HG03159 (cell line): ENCODE results near the gene LRRC26.

Source experiments
- ATAC-seq: cut with Tn5 transposase; IDR thresholded peaks from one replicate; pipeline ENCODE4 v1.9.1; 2021; ENCODE audit warnings: mild to moderate bottlenecking, moderate library complexity; ENCODE audit not compliant: unreplicated experiment

The LRRC26 gene

DNA sequence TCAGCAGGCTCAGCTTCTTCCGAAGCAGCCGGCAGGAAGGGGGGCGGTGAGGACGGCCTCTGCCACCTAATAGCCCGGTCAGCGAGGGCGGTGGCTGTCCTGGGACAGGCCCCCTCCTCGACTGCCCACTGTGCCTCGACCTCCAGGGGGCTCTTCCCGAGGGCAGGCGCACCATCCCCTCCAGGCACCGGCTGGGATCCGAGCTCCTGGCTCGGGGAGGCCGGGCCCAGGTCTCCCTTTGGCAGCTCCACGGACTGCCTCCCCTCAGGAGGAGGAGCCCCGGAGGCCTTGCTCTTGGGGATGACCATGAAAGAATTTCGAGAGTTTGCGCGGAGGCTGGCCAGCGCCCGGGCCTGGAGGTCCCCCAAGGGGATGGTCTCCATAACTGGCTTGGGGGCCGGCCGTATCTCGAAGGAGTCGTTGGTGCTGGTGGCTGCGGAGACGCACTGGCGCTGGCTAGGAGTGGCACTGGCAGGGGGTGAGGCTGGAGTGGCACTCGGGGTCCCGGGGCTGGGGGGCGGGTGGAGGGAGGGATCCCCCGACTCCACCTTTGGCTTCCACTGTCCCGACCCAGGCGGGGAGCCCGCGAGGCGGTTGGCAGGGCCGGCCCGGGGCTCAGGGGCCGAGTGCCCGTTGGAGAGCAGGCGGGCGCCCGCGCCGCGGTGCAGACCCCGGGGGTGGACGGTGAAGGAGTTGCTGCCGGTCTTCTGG is 29.7 kb upstream of the LRRC26 start:
- no peak for ATAC-seq

DNA sequence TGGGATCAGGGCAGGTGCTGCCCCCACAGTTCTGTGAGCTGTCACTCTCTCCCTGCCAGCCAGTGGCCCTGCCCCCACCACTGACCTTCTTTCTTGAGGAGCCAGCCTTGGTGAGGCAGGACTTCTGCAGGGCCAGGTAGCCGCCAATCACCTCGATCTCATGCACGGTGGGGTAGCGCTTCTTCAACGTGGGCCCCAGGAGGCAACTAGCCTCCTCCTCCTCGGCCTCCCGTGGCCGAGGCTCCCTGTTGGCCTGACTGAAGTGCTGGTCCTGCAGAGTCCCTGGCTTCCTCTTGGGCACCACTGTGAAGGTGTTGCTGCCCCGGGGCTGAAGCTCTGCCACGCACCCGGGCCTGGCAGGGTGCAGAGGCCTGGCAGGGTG is 29.0 kb upstream of the LRRC26 start:
- ATAC-seq: no peak

DNA sequence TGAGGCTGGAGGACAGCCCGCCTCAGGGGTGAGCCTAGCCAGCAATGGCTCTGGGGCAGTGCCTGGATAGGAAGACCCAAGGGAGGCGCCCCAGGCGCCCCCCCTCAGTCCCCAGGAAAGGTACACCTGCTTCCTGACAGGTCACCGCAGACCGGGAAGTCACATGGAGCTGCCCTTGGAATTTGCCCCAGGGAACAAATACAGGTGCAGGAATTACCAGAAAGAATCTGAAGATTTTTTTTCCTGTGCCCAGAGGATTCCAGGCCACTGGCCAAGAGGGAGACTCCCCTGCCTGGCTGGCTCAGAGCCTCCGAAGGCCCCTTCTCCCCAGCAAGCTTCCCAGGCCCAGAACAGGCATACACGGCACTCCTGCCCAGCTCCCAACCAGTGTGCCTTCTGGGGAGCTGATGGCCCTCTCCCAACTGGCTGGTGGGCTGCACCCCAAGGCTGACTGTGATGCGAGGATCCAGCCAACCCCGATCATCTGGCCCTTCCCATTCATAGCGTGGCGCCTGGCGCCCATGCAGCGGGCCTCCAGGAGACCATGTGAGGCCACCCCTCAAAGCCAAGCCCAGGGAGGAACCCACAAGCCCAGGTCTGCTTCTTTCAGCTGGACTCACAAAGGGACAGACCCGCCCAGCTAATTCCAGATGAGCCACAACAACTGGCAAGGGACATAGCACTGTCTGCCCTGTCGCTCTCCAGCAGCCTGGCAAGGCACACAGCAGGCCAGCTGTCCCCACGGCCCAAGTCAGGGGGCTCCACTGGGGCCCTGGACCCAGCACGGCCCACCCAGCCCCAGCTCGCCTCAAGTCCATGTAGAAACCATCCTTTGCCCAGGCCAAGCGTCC is 28.4 kb upstream of the LRRC26 start:
- ATAC-seq: no peak

DNA sequence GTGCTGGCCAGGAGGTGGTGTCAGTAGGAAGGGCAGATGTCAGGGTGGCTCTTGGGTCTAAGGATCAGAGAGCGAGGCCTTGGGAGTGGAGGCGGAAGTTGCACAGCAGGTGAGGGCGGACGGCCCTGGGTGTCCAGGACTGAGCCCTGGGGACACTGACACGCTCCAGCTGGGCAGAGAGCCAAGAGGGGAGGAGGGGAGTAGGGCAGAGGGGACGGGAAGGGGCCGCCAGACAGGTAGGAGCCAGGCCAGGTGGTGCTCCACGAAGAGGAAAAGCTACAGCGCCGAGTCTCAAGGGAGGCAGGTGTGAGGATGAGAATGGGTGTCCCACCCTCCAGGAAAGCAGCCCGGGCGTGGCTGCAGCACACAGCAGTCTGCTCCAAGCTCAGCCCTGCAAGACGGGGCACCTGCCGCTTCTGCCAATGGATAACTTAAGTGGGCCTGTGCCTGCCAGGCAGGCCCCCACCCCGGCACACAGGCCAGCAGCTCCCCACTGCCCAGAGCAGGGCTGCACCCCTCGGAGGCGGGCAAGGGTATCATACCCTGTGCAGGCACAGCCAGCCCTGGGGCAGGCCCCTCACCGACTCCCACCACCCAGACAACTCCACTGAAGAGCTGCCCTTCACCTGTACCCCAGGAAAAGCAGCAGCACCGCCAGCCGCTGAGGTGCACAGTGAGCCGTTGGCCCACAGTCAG is 25.8 kb upstream of the LRRC26 start:
- ATAC-seq: no peak

DNA sequence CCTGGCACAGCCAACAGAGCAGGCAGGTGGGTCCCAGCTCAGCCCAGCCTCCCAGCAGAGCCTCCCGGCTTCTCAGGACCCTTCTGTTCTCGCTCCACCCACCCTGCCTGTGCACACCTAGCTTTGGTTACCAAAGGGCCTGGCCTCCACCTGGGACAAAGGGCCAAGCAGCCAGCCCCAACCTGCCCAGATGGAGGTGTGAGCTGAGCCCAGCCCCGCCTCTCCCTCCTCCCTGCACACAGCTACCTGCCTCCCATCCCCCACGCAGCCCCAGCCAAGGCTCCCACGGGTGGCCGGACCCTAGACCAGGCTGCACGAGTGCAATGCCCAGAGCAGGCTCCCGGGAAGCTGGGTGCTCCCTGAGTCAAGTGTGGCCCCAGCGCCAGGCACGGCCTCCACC is 25.1 kb upstream of the LRRC26 start:
- ATAC-seq: no peak

DNA sequence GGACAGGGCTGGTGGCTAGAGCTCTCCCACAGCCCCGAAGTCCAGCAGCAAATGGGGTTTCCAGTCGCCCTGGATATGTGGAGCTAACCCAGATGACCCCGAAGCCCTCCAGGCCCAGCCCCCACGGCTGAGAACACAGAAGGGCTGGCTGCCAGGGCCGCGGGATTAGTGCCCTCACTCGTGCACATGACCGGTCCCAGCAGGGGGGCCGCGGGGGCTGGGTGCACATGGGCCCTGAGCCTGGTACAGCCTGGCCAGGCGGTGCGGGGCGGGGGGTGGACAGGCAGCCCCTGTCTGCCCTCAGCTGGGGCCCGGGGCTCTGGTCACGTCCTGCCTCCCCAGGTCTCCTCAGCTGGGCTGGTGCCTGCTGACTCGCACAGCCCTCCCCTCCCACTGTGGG is 24.5 kb upstream of the LRRC26 start:
- no peak for ATAC-seq

DNA sequence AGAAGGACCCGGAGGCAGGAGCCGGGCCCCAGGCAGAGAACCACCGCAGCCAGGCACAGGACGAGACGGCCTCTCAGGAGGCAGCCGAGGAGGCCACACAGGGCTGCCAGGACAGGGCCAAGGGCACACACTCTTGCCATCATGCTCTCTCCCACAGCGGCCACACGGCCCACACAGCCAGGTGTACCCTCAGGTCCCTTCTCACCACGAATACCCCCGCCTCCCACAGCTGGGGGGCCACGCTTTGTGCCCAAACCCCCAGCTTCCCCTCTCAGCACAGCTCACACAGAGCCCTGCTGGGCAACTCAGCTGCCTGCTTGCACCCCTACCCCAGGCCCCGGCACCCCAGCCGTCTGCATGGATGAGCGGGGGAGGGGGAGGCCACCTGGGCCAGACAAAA is 23.9 kb upstream of the LRRC26 start:
- no peak for ATAC-seq

DNA sequence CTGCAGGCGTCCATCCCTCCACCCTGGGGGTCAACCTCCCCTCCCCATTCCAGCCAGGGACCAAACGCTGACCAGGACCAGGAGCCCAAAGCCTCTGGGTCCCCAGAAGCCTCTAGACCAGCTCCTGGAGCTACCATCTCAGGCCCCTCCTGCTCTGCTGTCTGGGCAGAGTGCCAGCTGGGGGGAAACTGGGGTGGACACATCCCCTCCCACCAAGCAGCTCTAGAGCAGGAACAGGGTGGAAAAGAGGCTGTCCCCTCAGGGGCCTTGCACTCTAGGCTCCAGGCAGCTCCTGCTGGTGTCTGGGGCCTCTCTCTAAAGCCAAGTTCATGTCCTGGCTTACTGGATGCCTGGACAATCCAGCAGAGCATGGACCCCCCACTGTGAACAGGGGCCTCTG is 23.0 kb upstream of the LRRC26 start:
- no peak for ATAC-seq

DNA sequence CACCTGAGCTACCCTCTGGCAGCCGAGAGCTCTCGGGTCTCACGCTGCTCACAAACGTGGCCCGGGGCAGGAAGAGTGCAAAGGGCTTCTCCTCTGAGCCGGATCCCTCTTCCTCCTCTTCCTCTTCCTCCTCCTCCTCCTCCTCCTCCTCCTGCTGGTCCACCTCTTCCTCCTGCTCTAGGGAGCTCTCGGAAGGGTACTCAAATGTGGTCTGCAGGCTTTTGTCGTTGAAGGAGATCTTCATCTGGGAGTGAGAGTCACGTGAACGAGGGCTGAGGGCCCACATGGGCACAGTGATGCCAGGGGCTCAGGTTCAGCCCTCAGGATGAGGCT is 22.6 kb upstream of the LRRC26 start:
- no peak for ATAC-seq

DNA sequence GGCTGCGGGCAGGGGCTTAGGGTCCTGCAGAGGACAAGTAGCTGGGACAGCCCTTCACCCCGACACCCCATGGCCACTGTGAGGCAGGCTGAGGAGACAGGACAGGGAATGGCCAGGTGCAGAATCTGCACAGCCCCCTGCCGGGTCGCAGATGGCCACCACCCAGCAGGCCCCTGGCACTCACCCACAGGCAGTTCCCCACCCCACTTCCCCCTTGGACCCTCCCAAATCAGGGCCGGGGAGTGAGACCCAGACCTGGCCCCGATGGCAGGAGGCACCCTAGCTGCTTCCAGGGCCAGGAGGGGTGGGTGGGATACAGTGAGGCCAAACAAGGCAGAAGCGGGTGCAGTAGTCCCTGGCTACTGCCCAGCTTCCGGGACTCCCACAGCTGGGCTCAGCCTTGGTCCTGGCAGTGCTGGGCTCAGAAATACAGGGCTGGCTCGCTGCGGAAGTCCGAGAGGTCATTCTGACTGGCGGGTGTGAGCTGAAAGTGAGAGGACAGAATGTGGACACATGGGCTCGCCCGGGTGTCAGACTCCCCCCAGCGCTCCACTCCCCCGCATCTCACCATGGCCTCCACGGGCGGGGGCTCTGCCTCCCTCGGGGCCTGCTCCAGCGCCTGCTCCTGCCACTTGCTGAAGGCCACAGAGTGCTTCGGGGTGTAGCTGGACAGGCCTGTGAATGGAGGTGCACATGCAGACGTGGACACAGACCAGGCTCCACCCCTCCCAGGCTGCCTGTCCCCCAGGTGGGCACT is 22.0 kb upstream of the LRRC26 start:
- ATAC-seq: no peak

DNA sequence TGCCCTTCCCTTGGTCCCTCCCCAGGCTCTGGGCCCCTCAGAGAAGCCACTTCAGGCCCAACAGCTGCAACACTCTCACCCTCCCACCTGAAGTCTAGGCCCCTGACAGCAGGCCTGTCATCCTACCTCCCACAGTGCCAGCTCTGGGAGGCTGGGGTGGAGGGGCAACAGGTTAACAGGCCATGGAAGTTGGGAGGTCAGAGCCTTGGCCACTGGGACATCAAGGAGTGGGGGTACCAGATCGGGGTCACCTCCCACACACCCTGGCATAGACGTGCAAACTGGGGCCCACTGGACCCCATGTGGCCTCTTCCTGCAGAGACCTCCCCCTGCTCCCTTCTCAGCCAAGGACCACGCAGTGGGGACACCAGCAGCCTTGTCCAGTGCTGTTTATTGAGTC is 21.4 kb upstream of the LRRC26 start:
- ATAC-seq: no peak

DNA sequence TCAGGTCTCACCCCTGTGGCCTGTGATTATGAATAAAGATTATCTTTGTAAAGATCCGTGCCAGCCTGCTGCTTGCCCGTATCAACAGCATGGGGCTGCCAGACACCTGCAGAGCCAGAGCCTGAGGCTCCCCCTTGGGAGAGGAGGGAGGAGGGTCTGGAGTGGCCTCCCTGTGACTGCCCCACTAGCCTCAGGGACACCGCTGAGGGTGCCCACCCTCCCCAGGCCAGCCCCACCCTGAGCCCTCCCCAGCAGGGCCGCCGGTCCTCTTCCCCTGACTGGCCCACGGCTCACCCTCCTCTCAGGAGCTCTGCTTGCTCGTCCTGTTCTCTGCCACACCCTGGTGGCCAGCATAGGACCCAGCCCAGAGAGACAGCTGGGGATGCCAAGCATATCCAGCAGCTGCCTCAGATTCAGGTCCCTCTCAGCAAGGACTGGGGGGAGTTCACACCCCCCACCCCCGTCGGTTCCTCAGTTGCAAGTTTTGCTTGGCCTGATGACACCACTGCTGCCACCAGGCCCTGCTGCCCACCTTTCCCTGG is 20.5 kb upstream of the LRRC26 start:
- ATAC-seq: no peak

DNA sequence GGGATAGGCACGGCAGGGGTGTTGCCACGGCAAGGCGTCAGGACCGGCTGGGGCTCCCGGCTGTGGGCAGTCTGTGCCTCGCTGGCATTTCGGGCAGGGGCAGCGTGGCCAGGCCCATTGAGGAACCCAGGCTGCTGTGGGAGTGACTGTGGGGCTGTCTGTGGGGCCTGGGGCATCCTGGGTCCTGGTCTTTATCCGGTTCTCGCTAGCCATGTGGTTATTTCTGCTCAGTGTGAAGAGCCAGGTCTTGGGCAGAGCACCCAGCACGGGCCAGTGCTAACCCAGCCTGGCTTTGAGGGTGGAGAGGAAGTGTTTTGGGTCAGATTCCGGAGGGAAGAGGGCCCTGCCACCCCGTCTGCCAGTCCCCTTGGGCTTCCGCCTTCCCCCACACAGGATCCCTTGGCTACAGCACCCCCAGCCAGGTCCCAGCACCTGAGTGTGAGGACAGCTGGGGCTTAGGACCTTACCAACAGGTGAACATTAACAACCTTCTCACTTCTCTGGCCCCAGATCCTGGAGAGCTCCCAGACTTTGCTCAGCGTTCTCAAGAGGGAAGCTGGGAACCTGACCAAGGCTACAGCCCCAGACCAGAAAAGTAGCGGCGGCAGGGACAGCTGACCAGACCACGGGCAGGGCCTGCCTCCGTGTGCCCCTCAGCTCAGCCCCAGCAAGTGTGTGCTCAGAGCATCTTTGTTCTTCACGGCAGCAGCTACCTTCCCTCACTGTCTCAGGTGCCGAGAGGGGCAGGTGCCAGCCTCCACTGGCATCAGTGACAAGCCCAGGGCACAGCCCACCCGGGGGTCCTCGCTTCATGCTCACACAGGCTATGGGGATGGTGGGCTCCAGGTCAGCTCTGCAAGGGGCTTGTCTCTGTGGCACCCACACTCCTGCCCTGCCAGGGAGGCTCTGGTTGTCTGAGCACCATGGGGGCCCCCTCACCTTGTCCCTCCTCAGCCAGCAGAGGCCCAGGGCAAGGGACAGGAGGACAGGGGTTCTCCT is 19.7 kb upstream of the LRRC26 start:
- peak; percentile 2 for ATAC-seq

DNA sequence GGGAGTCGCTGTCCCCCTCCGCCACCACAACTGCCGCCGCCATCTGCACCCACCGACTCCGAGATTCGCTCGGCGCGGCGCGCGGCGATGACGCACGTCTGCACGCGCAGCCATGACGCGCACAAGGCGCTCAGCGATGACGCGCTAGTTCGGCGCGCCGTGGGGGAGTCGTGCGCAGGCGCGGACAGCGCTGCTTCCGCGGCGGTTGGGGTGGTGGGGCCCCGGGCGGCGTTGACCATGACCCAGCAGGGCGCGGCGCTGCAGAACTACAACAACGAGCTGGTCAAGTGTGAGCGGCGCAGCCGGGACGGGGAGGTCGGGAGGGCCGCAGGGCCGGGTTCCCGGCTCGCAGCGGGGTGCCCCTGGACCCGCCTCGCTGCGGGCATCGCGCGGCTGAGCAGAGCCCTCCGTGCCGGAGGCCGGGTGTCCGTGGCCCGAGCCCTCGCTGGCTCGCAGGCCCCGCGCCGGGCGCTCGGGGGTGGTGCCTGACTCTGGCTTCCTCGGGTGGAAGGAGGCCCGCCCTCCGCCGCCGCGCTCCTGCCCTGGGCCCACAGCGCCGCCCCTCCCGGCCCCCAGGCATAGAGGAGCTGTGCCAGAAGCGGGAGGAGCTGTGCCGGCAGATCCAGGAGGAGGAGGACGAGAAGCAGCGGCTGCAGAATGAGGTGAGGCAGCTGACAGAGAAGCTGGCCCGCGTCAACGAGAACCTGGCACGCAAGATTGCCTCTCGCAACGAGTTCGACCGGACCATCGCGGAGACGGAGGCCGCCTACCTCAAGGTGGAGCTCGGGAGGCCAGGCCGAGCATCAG is 18.8 kb upstream of the LRRC26 start, which contains the start of the genes ANAPC2 and SSNA1:
TSS of gene ANAPC2 (minus strand) at position 71 of the 807 bp plus-strand sequence. CDS start at position 43, 28 bp downstream.
TSS of gene SSNA1 (plus strand) at position 187 of the 807 bp plus-strand sequence. CDS start at position 238, 51 bp downstream.
- peak; percentile 74 for ATAC-seq

DNA sequence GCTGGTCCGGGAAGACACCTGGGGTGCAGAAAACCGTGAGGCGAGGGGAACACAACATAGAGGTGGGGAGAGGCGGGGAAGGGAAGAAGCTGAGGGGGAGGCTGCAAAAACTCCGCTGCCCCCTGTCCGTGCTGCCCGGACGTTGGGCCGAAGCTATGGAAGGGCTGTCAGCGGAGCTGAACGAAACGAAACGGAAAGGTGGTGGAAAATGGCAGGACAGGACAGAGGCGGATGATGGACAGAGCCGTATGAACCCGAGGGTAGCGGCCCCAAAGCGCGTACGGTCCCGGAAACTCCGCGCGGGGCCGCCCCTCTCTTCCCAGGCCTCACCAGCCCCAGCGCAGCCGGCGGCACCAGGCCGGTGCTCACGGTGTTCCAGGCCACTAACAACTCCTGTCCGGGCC is 18.2 kb upstream of the LRRC26 start:
- no peak for ATAC-seq

DNA sequence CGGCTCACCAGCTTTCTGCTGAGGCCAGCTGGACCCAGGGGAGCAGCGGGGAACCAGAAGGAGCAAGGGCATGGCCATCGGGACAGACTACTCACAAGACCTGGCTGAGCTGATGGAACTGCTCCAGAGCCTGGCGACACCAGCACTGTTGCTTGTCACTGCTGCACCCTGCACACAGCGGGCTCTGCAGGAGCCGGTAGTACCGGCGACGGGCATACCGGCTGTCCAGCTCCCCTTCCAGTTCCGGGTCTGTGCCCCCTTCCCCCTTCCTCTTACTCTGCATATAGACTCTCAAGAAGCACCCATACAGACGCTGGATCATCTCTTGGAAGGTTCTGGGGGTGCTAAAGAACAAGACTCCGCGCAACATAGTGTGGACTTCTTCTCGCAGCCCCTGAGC is 17.5 kb upstream of the LRRC26 start:
- no peak for ATAC-seq

DNA sequence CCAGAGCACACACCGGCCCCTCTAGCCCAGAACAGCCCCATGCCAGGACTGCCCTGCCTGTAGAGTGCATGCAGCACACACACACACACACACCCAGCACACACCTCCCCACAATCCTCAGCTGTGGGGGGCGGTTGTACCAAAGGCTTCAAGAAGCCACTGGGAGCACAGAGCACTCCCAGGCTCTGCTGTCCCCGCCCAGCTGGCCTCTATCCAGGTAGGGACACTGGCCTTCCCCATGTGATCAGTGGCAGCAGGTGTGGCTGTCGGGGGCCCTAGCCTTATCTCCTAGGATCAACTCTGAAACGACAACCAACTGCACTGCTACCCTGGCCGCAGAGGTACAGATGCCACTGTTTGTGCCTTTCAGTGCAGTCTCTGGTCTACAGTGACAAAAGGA is 16.5 kb upstream of the LRRC26 start:
- no peak for ATAC-seq

DNA sequence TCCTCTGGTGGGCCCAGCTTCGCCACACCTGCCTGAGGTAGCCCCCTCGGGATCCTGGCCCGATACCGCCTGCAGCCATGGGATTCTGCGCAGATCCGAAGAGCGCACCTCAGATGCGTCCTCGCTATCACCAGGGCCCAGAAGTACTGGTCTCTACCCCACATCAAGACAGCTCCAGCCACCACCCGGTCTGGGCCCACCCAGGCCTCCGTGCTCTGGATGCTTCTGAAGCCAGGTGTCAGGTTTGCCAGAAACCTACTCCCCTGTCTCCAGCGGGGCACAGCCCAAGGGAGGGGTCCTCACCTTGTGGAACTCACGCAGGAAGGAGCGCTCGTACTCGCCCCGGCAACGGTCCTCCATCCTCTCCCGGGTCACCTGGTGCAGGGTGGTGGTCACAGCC is 16.1 kb upstream of the LRRC26 start:
- ATAC-seq: no peak
